Fibroblast of pulmonary artery (primary cell): ENCODE results near the gene SPTBN1.

Experiments
- DNase-seq: peaks from one replicate; pipeline ENCODE4 v3.0.0-alpha.2; 2010; ENCODE audit warnings: low read depth
- H3K4me3 ChIP-seq: replicated peaks from 2 replicates; pipeline ENCODE4 v1.5.1; 2011; ENCODE audit warnings: low read depth, mild to moderate bottlenecking, control low read depth, low read length, moderate library complexity
- TF ChIP-seq, protein P1 (sequence below): IDR thresholded peaks from 2 replicates; pipeline ENCODE4 v1.5.1; 2011; ENCODE audit warnings: mild to moderate bottlenecking, control low read depth, low read length, inconsistent platforms; ENCODE audit errors: missing control alignments

SPTBN1 gene

GRCh38 chr2:54677476-54678265, 221.5 kb downstream of the SPTBN1 start:
- no peak for DNase-seq
- H3K4me3 ChIP-seq: no peak overlapping the region
- TF ChIP-seq, protein P1, sequence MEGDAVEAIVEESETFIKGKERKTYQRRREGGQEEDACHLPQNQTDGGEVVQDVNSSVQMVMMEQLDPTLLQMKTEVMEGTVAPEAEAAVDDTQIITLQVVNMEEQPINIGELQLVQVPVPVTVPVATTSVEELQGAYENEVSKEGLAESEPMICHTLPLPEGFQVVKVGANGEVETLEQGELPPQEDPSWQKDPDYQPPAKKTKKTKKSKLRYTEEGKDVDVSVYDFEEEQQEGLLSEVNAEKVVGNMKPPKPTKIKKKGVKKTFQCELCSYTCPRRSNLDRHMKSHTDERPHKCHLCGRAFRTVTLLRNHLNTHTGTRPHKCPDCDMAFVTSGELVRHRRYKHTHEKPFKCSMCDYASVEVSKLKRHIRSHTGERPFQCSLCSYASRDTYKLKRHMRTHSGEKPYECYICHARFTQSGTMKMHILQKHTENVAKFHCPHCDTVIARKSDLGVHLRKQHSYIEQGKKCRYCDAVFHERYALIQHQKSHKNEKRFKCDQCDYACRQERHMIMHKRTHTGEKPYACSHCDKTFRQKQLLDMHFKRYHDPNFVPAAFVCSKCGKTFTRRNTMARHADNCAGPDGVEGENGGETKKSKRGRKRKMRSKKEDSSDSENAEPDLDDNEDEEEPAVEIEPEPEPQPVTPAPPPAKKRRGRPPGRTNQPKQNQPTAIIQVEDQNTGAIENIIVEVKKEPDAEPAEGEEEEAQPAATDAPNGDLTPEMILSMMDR: no peak

DNA sequence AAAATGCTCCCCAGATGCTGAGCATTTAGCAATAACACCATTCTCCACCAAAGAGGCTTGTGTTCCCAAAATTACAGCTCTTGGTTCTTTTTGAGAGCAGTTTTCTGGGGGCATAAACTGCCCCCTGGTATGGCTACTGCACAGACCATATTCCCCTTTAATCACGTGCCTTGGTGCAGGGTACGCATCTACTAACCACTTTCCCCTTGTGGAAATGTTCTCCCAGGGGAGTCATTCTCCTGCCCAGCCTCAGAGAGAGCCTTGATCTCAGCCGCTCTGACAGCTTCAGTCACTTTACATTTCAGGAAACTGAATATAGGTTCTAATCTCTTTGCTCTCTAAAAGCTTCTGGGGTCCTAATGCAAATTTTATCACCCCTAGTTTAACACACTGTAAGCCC, 222.6 kb downstream of the SPTBN1 start:
- DNase-seq: no peak
- TF ChIP-seq, protein P1: no peak
- no peak overlapping the region for H3K4me3 ChIP-seq

DNA sequence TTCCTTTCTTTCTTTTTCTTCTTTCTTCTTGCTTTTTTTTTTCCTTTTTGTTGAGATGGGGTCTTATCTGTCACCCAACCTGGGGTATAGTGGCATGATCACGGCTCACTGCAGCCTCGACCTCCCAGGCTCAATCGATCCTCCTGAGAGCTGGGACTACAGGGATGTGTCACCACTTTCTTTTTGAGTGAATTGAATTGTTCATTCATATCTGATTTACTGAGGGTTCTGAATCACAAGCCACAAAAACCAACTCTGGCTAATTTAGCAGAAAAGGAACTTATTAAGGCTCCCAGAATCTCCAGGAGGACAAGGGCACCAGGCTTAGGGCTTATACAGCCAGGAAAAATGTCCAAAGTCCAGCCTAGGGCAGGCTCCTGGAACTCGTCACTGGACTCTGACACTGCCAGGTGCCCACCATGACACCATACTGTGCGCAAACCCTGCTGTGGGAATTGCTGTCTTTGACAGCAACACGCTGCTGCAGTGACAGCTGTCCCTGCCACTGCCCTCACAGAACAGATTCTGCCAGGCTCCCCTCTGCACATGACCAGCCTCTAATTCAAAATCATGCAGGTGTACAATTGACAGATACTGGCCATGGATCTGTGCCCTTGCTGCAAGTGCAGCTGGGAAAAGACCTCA, 224.4 kb downstream of the SPTBN1 start:
- no peak for DNase-seq
- TF ChIP-seq, protein P1: no peak
- H3K4me3 ChIP-seq: no peak overlapping the region

DNA sequence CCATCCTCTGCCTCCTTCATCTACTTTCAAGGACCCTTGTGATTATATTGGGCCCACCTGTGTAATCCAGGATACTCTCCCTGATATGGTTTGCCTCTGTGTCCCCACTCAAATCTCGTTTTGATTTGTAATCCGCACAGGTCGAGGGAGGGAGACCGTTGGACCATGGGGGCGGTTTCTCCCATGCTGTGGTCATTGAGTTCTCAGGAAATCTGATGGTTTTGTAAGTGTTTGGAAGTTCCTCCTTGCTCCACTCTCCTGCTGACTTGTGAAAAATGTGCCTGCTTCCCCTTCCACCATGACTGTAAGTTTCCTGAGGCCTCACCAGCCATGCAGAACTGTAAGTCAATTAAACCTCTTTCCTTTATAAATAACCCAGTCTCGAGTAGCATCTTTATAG, 225.3 kb downstream of the SPTBN1 start:
- TF ChIP-seq, protein P1: no peak
- DNase-seq: no peak
- H3K4me3 ChIP-seq: no peak overlapping the region

DNA sequence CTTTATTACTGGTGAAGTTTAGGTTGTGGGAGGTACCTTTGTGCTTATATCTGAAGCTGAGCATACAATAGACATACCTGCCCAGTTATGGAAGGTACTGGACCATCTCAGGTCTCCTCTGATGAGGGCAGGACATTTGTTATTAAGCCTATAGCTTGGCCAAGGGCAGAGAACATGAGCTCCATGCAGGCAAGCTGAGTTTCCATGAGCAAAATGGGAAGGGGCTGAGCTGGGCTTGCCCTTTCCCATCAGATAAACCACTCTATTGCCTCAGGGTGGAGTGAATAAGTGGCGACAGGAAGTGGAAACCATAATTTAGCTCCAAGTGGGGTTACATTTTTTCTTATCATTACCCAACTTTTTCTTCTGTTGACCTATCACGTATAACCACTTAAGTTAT, 227.5 kb downstream of the SPTBN1 start:
- TF ChIP-seq, protein P1: no peak
- no peak overlapping the region for H3K4me3 ChIP-seq

GRCh38 chr2:54685263-54685775, 229.2 kb downstream of the SPTBN1 start:
- no peak overlapping the region for H3K4me3 ChIP-seq
- no peak for DNase-seq
- TF ChIP-seq, protein P1: no peak

More for the DNA sequence above, 227.5 kb downstream of the SPTBN1 start:
- DNase-seq: no peak
